Stimulated activated CD8-positive, alpha-beta memory T cell treated with anti-CD3 and anti-CD28 coated beads, Interleukin-12 subunit alpha, Interleukin-12 subunit beta, amount 100 ng/mL, for 24 hours (primary cell): ENCODE results near the gene SPEN.
"Not testable (repeated sequence)": the region's sequence is repeated elsewhere in the genome, so short reads cannot be mapped to it uniquely, and the experiment has no call there.

Source experiments
- DNase-seq: peaks from one replicate; pipeline ENCODE4 v3.0.0-alpha.2; 2020; ENCODE audit errors: extremely low read depth

Gene SPEN

DNA sequence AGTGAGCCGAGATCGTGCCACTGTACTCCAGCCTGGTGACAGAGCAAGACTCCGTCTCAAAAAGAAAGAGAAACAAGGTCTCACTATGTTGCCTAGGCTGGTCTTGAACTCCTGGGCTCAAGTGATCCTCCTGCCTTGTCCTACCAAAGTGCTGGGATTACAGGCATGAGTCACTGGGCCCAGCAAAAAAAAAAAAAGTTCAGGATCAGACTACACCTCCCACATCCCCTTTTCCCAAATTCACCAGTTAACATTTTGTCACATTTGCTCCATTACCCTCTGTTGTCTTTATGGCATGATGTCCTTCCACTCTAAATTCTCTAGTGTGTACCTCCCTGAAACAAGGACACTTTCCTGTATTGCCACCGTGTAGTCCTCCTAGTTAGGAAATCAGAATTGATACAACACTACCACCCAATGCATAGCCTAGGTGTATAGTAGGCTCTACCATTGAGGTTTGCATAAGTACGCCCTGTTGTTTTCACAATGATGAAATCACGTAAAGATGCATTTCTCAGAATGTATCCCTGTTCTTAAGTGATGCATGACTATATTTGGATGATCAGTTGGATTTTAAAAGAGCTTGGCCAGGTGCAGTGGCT lies 10.7 kb downstream of the SPEN start:
- DNase-seq: no peak

DNA sequence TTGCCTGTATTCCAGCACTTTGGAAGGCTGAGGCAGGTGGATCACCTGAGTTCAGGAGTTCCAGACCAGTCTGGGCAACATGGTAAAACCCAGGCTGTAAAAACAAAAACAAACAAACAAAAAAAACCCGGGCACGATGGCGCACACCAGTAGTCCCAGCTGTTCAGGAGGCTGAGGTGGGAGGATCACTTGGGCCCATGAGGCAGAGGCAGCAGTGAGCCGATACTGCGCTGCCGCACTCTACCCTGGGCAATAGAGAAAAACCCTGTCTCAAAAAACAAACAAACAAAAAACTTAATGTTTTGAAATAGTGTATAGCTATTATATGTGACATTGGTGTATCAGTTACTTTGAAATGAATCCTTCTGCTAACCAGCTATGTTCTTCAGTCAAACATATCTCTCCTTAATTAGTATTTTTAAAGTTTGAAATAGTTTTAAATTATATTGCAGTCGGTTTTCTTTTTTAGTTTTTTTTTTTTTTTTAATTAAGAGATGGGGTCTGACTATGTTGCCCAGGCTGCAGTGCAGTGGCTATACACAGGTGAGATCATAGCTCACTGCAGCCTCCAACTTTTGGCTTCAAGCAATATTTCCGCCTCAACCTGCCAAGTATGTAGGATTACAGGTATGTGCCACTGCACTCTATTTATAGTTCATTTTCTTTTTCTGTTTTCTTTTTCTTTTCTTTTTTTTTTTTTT lies 11.3 kb downstream of the SPEN start:
- DNase-seq: no peak

DNA sequence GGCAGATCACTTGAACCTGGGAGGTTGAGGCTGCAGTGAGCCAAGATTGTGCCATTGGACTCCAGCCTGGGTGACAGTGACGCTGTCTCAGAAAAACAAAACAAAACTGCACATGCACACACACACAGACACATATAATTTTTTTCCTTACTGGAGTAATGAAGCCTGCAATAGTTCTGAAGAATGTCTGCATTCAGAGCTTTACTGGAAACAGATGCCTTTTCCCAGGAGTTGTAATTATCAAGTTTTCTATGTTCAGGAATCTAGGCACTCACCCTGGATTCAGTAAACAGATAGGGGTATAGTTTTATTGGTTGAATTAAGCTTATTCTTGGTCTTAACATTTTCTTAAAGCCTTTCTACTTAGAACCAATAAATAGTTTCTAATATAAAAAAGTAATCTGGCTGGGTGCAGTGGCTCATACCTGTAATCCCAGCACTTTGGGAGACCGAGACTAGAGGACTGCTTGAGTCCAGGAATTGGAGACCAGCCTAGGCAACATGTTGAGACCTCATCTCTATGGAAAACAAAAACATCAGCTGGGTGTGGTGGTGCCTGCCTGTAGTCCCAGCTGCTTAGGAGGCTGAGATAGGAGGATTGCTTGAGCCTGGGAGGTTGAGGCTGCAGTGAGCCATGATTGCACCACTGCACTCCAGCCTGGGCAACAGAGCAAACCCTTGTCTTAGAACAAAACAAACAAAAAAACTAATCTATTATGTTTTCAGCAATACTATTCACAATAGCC lies 15.8 kb downstream of the SPEN start:
- DNase-seq: no peak

DNA sequence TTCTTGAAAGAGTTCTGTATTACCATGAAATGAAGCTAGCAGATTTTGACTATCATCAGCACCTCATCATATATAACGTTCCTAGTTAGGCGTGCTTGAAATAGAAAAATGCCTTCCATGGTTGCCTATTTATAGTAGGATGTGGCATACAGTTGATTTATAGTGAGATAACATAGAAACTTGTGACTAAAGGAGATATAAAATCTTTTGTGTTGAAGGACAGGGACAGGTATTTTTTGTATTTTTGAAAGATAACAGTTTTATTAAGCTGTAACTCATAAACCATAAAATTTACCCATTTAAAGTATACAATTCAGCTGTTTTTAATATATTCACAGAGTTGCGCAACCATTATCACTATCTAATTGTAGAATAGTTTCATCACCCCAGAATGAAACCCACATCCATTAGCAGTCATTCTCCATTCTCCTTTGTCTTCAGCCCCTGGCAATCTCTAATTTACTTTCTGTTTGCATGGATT lies 19.3 kb downstream of the SPEN start:
- no peak for DNase-seq

DNA sequence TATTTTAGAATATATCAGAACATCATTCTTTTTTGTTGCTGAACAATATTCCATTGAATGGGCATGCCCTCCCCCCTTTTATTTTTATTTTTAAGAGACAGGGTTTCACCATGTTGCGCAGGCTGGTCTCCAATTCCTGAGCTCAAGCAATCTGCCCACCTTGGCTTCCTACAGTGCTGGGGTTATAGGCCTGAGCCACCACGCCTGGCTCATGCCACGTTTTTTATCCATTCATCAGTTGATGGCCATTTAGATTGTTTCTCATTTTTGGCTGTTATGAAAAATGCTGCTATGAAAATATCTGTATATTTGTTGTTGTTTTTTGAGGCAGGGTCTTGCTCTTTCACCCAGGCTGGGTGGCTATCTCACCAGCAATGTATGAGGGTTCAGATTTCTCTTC lies 19.8 kb downstream of the SPEN start:
- DNase-seq: no peak

DNA sequence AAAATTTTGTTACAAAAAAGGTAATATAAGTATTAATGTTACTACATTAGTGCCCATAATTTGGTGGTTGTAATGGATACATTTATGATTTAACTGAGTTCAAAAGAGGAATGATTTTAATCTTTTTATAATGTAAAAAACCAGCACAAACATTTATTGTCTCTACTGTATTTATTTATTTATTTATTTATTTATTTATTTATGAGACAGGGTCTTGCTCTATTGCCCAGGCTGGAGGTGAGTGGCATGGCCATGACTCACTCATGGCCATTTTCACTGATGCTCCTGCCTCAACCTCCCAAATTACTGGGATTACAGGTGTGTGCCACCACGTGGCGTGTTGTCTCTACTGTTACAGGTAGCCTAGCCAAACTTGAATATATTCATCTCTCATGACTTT lies 21.9 kb downstream of the SPEN start:
- DNase-seq: no peak

DNA sequence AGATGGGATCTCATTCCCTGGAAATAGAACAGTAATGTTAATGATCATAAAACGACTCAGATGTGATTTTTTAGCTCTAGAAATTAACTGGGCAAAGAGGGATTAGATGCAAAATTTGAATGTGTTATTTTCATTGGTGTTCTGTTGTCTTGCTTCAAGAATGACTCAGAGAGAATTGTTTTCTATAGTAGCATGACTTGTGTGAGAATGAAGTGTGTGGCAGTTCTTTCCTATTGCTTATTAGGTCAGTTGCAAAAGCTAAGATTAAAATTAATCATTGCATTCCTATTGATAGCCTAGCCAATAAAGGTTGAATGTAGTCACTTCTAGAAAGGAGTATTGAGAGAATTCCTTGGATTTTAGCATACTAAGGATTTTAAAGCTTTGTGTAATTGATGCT lies 22.9 kb downstream of the SPEN start:
- DNase-seq: no peak

DNA sequence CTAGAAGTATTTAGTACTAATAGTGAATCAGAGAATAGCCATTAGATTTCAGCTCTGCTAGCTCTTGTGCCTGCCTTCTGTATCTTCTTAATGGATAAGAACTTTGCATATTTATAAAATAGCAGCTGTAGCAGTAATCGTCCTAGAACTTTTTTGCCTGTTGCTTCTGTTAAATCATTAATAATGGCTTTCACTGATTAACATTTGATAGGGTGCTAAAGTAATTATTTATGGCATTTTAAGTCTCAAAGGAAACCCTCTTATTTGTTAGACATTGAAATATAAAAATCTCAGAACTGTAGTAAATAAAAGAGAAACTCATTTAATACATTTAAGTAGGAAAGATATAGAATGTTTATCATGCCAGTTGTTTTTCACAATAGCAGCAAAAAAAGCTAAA lies 27.0 kb downstream of the SPEN start:
- no peak for DNase-seq

DNA sequence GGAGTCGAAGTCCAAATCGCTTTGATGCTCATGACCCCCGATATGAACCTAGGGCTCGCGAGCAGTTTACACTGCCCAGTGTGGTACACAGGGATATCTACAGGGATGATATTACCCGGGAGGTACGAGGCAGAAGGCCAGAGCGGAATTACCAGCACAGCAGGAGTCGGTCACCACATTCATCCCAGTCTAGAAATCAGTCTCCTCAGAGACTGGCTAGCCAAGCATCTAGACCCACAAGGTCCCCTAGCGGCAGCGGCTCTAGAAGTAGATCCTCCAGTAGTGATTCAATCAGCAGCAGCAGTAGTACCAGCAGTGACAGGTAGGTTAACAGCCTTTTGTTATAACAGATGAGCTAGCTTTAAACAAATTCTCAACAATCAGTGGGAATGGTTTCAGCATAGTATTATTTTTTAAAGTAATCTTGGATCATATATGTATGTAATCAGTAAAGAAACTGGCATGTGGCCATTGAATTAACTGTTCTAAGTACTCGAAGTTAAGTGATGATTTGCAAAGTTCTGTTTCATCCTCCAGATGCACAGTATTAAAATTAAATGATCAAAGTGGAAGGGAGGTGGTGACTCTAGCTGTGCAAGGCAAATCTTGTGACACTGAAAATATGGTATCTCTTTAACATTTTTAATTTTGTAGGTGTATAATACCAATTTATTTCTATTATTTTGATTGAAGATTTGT lies 29.0 kb downstream of the SPEN start:
- DNase-seq: no peak

DNA sequence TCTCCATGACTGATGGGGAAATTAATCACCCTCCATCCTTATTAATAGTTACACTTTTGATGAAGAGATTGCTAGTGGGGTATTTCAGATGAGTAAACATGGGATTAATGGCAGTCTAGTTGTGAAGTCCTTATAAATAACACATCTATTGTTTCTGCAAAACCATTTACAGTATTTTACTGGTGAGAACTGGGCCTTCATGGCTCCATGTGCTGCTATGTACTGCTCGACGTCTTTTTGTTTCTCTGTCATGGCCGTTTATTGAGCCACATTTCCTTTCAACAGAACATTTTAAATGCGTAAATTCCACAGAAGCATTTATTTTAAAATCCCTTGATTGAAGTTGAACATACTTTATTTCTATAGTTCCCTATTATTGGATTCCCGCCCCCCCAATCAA lies 34.5 kb downstream of the SPEN start:
- no peak for DNase-seq

DNA sequence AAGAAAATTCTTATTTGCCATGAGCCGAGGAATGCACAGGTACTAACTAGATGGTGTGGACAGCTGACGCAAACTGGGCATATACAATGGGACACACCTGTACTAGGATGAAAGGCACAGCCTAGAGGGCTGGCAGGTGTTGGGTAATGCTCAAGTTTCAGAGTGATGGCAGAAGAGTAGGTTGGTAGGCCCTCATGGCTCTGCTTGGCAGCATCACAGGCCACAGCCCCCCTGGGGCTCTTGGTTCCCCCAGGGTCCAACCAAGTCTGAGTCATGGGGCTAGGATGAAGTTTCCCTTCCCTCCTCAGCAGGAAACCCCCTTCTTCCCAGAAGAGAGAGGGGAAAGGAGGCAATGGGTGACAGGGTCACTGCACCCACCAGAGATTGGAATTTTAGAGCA lies 35.2 kb downstream of the SPEN start:
- DNase-seq: no peak

DNA sequence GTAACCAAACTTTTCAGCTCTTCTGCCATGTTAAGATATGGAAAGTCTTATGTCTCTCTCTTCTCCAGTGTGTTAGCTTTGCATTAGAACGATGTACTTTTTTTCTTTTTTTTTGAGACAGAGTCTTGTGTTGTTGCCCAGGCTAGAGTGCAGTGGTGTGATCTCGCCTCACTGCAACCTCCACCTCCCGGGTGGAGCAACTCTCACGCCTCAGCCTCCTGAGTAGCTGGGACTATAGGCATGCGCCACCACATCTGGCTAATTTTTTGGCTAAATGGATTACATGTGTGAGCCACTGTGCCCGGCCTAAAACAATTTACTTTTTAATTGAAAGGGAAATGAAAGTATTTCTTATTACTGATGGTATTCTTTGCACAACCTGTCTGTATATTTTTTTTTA lies 35.8 kb downstream of the SPEN start:
- no peak for DNase-seq

DNA sequence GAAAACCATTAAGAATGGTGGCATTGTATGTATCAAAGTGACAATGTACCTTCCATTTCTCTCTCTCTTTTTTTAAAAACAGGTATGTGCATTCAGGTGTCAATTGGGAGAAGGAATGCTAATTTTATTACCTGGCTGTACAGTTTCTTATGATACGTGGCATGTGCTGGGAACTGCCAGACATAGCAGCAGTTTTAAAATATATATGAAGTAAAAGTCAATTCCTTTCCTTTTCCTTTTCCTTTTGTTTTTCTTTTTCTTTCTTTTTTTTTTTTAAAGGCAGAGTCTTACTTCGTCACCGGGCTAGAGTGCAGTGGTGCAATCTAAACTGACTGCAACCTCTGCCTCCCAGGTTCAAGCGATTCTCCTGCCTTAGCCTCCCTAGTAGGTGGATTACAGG lies 37.0 kb downstream of the SPEN start:
- DNase-seq: no peak

DNA sequence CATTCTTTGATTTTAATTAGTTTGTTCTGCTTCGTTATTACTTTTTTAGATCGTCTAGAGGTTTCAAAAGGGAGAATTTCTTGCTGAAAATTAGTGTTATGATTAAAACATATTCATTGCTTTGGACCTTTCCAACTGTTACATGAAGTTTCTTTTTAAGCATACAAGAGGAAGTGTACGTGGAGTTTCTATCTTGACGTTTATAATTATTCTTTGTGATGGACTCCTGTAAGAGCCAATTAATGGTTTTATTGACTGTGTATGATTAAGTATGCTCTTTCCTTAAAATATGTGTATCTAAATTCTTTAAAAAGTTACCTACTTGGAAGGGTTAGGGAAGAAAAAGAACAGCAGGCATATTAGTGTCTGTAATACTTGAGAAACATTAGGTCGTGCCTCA lies 37.8 kb downstream of the SPEN start:
- no peak for DNase-seq

DNA sequence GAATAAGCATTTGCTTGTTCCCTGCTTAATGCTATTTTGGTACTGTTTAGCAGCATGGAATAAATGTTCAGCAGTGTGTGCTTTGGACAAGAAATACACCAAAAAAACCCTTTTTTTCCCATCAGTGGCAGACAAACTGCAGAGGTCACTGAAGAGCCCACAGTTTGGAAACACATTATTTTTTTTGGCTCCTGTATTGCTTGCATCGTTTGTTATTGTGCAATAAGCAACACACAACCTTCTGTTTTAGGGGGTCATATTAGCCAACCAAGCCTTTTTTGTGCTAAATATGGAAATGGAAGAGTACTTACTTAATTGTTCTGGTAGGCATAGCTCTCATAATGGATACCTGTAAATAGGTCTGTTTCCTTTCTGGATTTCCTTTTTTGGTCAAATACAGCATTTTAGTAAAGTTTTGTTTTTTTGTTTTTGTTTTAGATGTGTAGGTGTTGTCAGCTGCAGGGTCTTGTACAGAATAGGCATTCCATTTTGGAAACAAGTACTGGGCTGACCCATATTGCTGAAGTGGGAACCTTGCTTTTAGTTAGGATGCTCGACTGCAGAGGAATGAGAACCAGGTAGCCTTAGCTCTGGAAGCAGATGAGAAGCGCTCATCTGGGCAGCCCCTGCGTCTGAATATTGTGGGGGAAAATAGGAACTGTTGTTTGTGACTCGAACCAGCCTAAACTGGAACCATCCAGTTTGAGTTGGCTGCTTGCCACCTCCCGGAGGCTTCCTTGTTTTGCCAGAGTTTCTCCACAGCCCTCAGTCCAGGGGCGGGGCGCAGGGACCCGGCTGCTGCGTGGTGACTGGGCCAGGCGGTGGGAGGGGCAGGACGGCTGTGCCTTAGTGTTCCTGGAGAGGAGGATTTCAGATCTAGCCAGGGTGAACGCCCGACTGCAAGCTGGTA lies 38.4 kb downstream of the SPEN start:
- DNase-seq: no peak

DNA sequence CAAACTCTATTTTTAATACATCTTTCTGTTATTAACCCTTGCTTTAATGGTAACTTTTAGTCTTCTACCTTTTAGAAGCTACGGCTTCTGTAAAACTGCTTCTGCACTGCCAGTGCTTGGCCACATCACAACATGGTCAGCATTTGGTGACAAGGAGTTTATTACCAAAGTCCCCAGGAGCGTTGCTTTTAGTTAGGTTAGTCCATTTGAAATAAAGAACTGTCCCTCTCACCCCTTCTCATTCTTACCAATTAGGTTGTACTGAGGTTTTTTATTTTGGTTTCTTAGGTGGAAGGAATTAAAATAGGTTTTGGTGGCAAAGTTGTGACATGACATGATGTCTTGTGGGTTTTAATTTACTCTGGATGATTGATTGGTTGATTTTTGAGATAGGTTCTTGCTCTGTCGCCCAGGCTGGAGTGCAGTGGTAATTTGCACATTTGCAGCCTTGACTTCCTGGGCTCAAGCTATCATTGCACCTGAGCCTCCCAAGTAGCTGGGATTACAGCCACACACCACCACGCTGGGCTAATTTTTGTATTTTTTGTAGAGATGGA lies 39.2 kb downstream of the SPEN start:
- no peak for DNase-seq

DNA sequence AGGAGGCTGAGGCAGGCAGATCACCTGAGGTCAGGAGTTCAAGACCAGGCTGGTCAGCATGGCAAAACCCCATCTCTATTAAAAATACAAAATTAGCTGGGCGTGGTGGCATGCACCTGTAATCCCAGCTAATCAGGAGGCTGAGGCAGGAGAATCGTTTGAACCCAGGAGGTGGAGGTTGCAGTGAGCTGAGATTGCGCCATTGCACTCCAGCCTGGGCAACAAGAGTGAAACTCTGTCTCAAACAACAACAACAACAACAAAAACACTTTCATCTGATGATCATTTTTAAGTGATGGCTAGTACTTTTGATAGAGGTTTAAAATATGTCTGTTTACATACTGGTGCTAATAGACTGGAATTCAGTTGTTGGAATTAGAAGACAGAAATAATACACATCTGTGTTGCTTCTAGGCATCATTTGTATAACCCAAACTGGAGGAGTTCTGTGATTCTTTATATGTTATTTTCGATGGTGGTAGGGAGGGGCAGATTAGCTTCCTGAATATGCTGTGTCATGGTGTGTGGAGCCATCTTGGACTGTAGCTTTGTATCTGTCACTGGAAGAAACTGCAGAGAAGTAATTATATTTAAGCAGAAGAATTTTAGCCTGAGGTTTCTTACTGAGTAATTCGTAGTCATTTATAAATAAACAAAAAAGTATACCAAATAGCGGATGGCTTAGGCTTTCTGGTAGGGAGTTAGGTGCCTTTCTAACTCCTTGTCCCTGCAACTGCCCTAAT lies 45.5 kb downstream of the SPEN start:
- DNase-seq: not testable (repeated sequence)

DNA sequence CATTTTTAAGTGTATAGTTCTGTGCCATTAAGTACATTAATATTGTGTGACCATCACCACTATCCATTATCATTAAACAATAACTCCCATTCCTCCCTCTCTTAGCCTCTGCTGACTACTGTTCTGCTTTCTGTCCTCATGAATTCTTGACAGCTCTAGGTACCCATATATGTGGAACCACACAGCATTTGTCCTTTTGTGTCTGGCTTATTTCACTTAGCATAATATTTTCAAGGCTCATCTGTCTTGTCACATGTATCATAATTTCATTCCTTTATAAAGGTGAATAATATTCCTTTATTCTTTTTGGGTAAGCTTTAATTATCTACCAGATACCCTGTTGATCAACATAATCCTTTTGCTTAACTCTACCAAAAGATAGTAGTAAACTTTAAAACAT lies 47.7 kb downstream of the SPEN start:
- DNase-seq: no peak

DNA sequence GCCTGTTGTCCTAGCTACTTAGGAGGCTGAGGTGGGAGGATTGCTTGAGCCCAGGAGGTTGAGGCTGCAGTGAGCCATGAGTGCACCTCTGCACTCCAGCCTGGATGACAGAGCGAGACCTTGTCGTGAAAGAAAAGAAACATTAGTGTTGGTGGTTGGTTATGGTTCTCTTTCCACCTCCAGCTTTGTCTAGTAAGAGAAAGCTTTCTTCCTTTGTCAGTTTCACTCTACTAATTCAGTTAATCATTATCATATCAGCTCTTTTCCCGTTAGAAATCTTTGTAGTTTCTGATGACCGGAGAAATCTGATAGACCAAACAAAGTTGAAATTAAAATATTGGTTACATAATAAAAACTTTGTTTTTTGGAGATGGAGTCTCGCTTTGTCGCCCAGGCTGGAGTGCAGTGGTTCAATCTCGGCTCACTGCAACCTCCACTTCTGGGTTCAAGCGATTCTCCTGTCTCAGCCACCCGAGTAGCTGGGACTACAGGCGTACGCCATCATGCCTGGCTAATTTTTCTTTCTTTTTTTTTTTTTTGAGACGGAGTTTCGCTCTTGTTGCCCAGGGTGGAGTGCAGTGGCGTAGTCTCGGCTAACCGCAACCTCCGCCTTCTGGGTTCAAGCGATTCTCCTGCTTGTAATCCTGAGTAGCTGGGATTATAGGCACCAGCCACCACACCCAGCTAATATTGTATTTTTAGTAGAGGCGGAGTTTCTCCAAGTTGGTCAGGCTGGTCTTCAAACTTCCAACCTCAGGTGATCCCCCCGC lies 49.5 kb downstream of the SPEN start:
- DNase-seq: not testable (repeated sequence)

DNA sequence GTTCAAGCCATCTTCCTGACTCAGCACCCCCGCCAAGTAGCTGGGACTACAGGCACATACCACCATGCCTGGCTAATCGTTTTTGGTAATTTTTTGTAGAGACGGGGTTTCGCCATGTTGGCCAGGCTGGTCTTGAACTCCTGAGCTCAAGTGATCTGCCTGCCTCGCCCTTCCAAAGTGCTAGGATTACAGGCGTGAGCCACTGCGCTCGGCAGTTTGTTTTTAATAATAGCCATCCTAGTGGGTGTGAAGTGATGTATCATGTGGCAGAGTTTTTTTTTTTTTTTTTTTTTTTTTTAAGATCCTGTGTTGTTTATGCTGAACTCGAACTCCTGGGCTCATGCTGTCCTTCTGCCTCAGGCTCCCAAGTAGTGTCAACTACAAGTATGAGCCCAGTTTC lies 51.8 kb downstream of the SPEN start:
- DNase-seq: no peak
